Upper lobe of right lung (tissue), 1 donor: Measurements from ENCODE around the gene MCEMP1. TPM values are rescaled to one million over a fixed set of nuclear protein-coding genes. Genes with fewer than 3 reads are reported as not detected.

Experiments used
- ATAC-seq: fragments of 200-7000 bp; cut with Tn5 transposase; one replicate; pipeline ENCODE4 v1.9.1; 2020; ENCODE audit warnings: mild to moderate bottlenecking, moderate library complexity
- DNase-seq: peaks from one replicate; pipeline ENCODE4 v3.0.0-alpha.2; 2020
- H3K27ac ChIP-seq: fragments of 200-600 bp; one replicate; pipeline ENCODE4 v1.8.0; 2022
- H3K27me3 ChIP-seq: fragments of 200-600 bp; one replicate; pipeline ENCODE4 v1.8.0; 2022; ENCODE audit warnings: mild to moderate bottlenecking
- H3K36me3 ChIP-seq: fragments of 200-600 bp; one replicate; pipeline ENCODE4 v1.8.0; 2022
- H3K4me1 ChIP-seq: fragments of 200-600 bp; one replicate; pipeline ENCODE4 v1.8.0; 2022
- H3K4me3 ChIP-seq: fragments of 200-600 bp; one replicate; pipeline ENCODE4 v1.8.0; 2022; ENCODE audit warnings: mild to moderate bottlenecking
- H3K9me3 ChIP-seq: fragments of 200-600 bp; one replicate; pipeline ENCODE4 v1.8.0; 2022
- CTCF ChIP-seq: fragments of 200-600 bp; IDR thresholded peaks from one replicate; pipeline ENCODE4 v1.8.0; 2022; ENCODE audit warnings: antibody characterized with exemption
- intact Hi-C: fragments of 100-400 bp; cut with DNase I; formaldehyde crosslinking; loops from one replicate; pipeline ENCODE4 v1.11.0; 2022
- total RNA-seq: library from RNA; stranded (reverse); fragmentation: NEBNext Ultra II Directional; extraction: Animal tissue kit (Norgen Biotek cat#: 25700); gene quantifications from one replicate; pipeline ENCODE4 v1.2.1, GENCODE V29; 2021
- donor health status: DM: no; HTN: yes; CAD: no; lungs with severe emphysema.

Gene MCEMP1
- total RNA-seq, 1 donor from 2014 or later: 97.9 TPM

GRCh38 chr19:7720351-7720750 lies 43.5 kb downstream of the MCEMP1 start:
- Histone ChIP-seq H3K27ac (no peak overlapping the region), H3K4me1 (no peaks in the 10 kb centered on the region), H3K27me3 (no peaks in the 10 kb centered on the region), H3K36me3 (no peaks in the 10 kb centered on the region), H3K4me3 (no peak overlapping the region), H3K9me3 (peaks cover 5% of the 10 kb centered on the region)
- ATAC-seq: no peak
- DNase-seq: no peak
- intact Hi-C loops: no loop called here
- TF ChIP-seq CTCF: no peak

DNA sequence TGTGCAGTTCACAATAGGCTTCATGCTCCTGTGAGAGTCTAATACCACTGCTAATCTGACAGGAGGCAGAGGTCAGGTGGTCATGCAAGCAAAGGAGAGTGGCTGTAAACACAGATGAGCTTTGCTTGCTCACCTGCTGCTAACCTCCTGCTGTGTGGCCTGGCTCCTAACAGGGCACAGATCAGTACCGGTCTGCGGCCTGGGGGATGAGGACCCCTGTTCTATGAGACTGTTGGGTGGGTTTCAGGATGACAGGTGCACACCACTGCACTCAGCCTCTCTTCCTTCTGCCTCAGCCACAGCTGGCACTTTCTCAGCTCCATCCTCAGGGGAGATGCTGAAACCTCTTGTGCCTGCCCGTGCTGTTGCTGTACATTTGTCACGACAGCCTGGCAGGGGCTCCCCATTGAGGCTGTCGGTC lies 45.4 kb downstream of the MCEMP1 start:
- no peaks in the 10 kb centered on the region for H3K27me3 ChIP-seq
- ATAC-seq: no peak

DNA sequence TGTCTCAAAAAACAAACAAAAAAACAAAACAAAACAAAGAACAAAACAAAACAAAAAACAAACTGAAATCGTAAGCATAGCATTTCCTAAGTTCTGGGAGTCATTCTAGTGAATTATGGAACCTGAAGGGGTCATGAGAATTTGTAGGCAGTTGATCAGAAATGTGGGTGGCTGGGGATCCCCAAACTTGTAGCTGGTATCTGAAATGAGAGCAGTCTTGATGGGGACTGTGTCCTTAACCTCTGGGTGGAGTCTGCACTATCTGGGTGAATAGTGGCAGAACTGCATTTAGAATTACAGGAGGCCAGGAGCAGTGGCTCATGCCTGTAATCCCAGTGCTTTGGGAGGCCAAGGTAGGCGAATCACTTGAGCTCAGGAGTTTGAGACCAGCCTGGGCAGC lies 48.9 kb downstream of the MCEMP1 start:
- no peak for TF ChIP-seq CTCF
- H3K9me3 ChIP-seq: no peaks in the 10 kb centered on the region
- H3K27ac ChIP-seq: no peak overlapping the region
- no peaks in the 10 kb centered on the region for H3K4me1 ChIP-seq
- DNase-seq: no peak
- ATAC-seq: no peak
- H3K36me3 ChIP-seq: no peaks in the 10 kb centered on the region
- H3K27me3 ChIP-seq: peaks cover 31% of the 10 kb centered on the region
- no peak overlapping the region for H3K4me3 ChIP-seq
- intact Hi-C loops: no loop called here

More for the DNA sequence above, 45.4 kb downstream of the MCEMP1 start:
- intact Hi-C loops: no loop called here
- H3K4me3 ChIP-seq: no peak overlapping the region
- no peak for DNase-seq
- H3K9me3 ChIP-seq: no peaks in the 10 kb centered on the region
- TF ChIP-seq CTCF: no peak
- H3K27ac ChIP-seq: no peak overlapping the region
- no peaks in the 10 kb centered on the region for H3K36me3 ChIP-seq
- no peaks in the 10 kb centered on the region for H3K4me1 ChIP-seq

DNA sequence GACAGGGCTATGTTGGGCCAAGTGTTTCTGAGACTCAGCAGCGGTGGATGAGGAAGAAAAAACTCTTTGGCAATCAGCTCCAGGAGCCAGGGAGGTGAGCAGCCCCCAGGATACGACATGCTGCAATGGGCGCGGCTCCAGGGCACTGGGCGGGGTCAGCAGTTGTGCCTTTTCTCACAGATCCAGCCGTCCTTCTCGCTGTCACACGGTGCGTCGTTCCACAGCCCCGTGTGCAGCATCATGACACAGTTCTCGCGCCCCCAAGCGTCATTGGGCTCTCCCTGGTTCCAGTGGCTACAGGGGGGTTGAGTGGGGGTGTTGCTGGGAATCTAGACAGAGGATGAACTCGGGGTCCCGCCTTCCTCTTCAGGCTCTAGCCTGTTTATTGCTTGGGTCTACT lies 52.3 kb downstream of the MCEMP1 start:
- TF ChIP-seq CTCF: no peak
- no peaks in the 10 kb centered on the region for H3K9me3 ChIP-seq
- no peak overlapping the region for H3K4me3 ChIP-seq
- no peak overlapping the region for H3K27ac ChIP-seq
- H3K4me1 ChIP-seq: peaks cover 3% of the 10 kb centered on the region
- H3K36me3 ChIP-seq: no peaks in the 10 kb centered on the region
- H3K27me3 ChIP-seq: peaks cover 45% of the 10 kb centered on the region
- DNase-seq (no peak), ATAC-seq (no peak)
- intact Hi-C loops: no loop called here

Other genes with a start within 250 kb of the MCEMP1 start
- 3.6 TPM for gene PEX11G, start 188.1 kb upstream of the MCEMP1 start, total RNA-seq
- gene ZNF358, start 161.0 kb upstream of the MCEMP1 start, total RNA-seq: 56.9 TPM
- gene MCOLN1, start 154.5 kb upstream of the MCEMP1 start, total RNA-seq: 55.0 TPM
- 190 TPM for gene PNPLA6, start 141.4 kb upstream of the MCEMP1 start, total RNA-seq
- 29.1 TPM for gene CAMSAP3, start 81.2 kb upstream of the MCEMP1 start, total RNA-seq
- 42.3 TPM for gene XAB2, start 47.5 kb upstream of the MCEMP1 start, total RNA-seq
- gene PET100, start 47.3 kb upstream of the MCEMP1 start, total RNA-seq: 93.2 TPM
- 3.5 TPM for gene PCP2, start 43.4 kb upstream of the MCEMP1 start, total RNA-seq
- 162 TPM for gene STXBP2, start 40.0 kb upstream of the MCEMP1 start, total RNA-seq
- 12.5 TPM for gene RETN, start 8.0 kb upstream of the MCEMP1 start, total RNA-seq
- gene TRAPPC5, start 3.7 kb downstream of the MCEMP1 start, total RNA-seq: 83.9 TPM
- 0.58 TPM for gene FCER2, start 25.0 kb downstream of the MCEMP1 start, total RNA-seq
- gene CLEC4G, start 55.0 kb downstream of the MCEMP1 start, total RNA-seq: 1.4 TPM
- 10.6 TPM for gene CD209, start 70.4 kb downstream of the MCEMP1 start, total RNA-seq
- 4.8 TPM for gene CLEC4M, start 86.2 kb downstream of the MCEMP1 start, total RNA-seq
- gene EVI5L, start 153.1 kb downstream of the MCEMP1 start, total RNA-seq: 15.5 TPM
- gene PRR36, start 197.3 kb downstream of the MCEMP1 start, total RNA-seq: 2.6 TPM
- 11.0 TPM for gene LRRC8E, start 211.4 kb downstream of the MCEMP1 start, total RNA-seq
- 36.4 TPM for gene MAP2K7, start 226.8 kb downstream of the MCEMP1 start, total RNA-seq
- 1.2 TPM for gene TGFBR3L, start 237.7 kb downstream of the MCEMP1 start, total RNA-seq
- 28.9 TPM for gene SNAPC2, start 243.2 kb downstream of the MCEMP1 start, total RNA-seq
- 1.2 TPM for gene CTXN1, start 249.0 kb downstream of the MCEMP1 start, total RNA-seq